SK-N-SH (cell line): Measurements from ENCODE around the gene NLGN1. TPM values are rescaled to one million over a fixed set of nuclear protein-coding genes. Genes with fewer than 3 reads are reported as not detected.

Experiments
- CTCF ChIA-PET: fragments of 300-600, 350-600 bp; formaldehyde crosslinking; extraction: SDS; loops from one replicate; lab custom pipeline; 2021; lab: Yijun Ruan, JAX
- POLR2A ChIA-PET: fragments of 350-600 bp; sonication (Branson Sonifier 250); formaldehyde crosslinking; extraction: SDS; loops from one replicate; lab custom pipeline; 2020; ENCODE audit warnings: antibody characterized with exemption, inconsistent platforms; lab: Yijun Ruan, JAX
- DNase-seq: peaks from one replicate; pipeline ENCODE4 v3.0.0; 2012
- H2AFZ ChIP-seq: fragments of 200-600 bp; sonication (generic); 2 replicates; pipeline ENCODE4 v1.8.1; 2016; ENCODE audit warnings: antibody characterized with exemption, mild to moderate bottlenecking, low read depth
- H3F3A ChIP-seq: fragments of 200-600 bp; sonication (generic); replicated peaks from 2 replicates; pipeline ENCODE3; 2016; ENCODE audit warnings: antibody characterized with exemption, mild to moderate bottlenecking; ENCODE audit not compliant: insufficient read depth
- H3K27ac ChIP-seq, 2 experiments: fragments of 200-500 bp in 1 of 2; fragments of 200-600 bp in 1 of 2; sonication (Bioruptor generic) in 1 of 2; sonication (generic), shearing (Covaris generic) in 1 of 2; 2 replicates each; pipeline versions ENCODE4 v1.5.1 to v1.6.1; 2014 to 2016; ENCODE audit warnings: low read depth in 2 of 2, inconsistent platforms in 1 of 2, low read length in 1 of 2, mild to moderate bottlenecking in 1 of 2, mixed read lengths in 1 of 2
- H3K27me3 ChIP-seq: fragments of 200-600 bp; sonication (generic), shearing (Covaris generic); 2 replicates; pipeline ENCODE4 v1.6.1; 2016; ENCODE audit warnings: mixed run types; ENCODE audit not compliant: insufficient read depth
- H3K36me3 ChIP-seq, 2 experiments: fragments of 200-500 bp in 1 of 2; fragments of 200-600 bp in 1 of 2; sonication (Bioruptor generic) in 1 of 2; sonication (generic) in 1 of 2; replicated peaks in 1 of 2; 2 replicates each; pipeline versions ENCODE3 to v1.5.1; 2014 to 2016; ENCODE audit warnings: low read length in 1 of 2, mild to moderate bottlenecking in 1 of 2; ENCODE audit not compliant: insufficient read depth in 2 of 2, control insufficient read depth in 1 of 2
- H3K4me1 ChIP-seq, 2 experiments: fragments of 200-500 bp in 1 of 2; fragments of 200-600 bp in 1 of 2; sonication (Bioruptor generic) in 1 of 2; sonication (generic), shearing (Covaris generic) in 1 of 2; 2 replicates each; pipeline versions ENCODE4 v1.5.1 to v1.6.1; 2014 to 2016; ENCODE audit warnings: low read depth in 1 of 2, low read length in 1 of 2, mixed run types in 1 of 2; ENCODE audit not compliant: insufficient read depth in 2 of 2, control insufficient read depth in 1 of 2
- H3K4me2 ChIP-seq: fragments of 200-600 bp; sonication (generic), shearing (Covaris generic); 2 replicates; pipeline ENCODE4 v1.6.1; 2017; ENCODE audit warnings: mixed run types
- H3K4me3 ChIP-seq, 2 experiments: fragments of 200-500 bp in 1 of 2; fragments of 200-600 bp in 1 of 2; sonication (Bioruptor generic) in 1 of 2; sonication (generic), shearing (Covaris generic) in 1 of 2; 2 replicates each; pipeline versions ENCODE4 v1.5.1 to v1.8.1; 2014 to 2016; ENCODE audit warnings: low read depth in 2 of 2, inconsistent platforms in 1 of 2, low read length in 1 of 2, mild to moderate bottlenecking in 1 of 2, mixed read lengths in 1 of 2, moderate library complexity in 1 of 2
- H3K79me2 ChIP-seq: fragments of 200-600 bp; sonication (generic); 2 replicates; pipeline ENCODE4 v1.8.1; 2017; ENCODE audit warnings: mild to moderate bottlenecking; ENCODE audit not compliant: insufficient read depth
- H3K9ac ChIP-seq: fragments of 200-600 bp; sonication (generic); 2 replicates; pipeline ENCODE4 v1.6.1; 2017; ENCODE audit warnings: mixed run types
- H3K9me2 ChIP-seq: fragments of 200-600 bp; sonication (generic); 2 replicates; pipeline ENCODE4 v1.6.1; 2017; ENCODE audit warnings: mixed run types
- H3K9me3 ChIP-seq: fragments of 200-600 bp; sonication (generic); 2 replicates; pipeline ENCODE4 v1.6.1; 2017; ENCODE audit warnings: mixed run types, mild to moderate bottlenecking, moderate library complexity
- H4K20me1 ChIP-seq: fragments of 200-600 bp; sonication (generic); 2 replicates; pipeline ENCODE4 v1.6.1; 2017; ENCODE audit warnings: mild to moderate bottlenecking, mixed run types; ENCODE audit not compliant: insufficient read depth
- CHD2 ChIP-seq: fragments of 150-350 bp; IDR thresholded peaks from 2 replicates; pipeline ENCODE4 v1.6.1; 2018; ENCODE audit warnings: low read length; ENCODE audit not compliant: partially characterized antibody
- CTCF ChIP-seq: fragments of 200-600 bp; sonication (generic); IDR thresholded peaks from 2 replicates; pipeline ENCODE4 v1.6.1; 2017; ENCODE audit warnings: antibody characterized with exemption, mild to moderate bottlenecking, moderate library complexity
- ELF1 ChIP-seq: IDR thresholded peaks from 2 replicates; pipeline ENCODE4 v1.4.0; 2012
- FOXM1 ChIP-seq: IDR thresholded peaks from 2 replicates; pipeline ENCODE4 v1.4.0; 2012; ENCODE audit warnings: low read depth, mild to moderate bottlenecking
- IRF3 ChIP-seq: fragments of 150-350 bp; IDR thresholded peaks from 2 replicates; pipeline ENCODE4 v1.6.1; 2016; ENCODE audit warnings: mild to moderate bottlenecking, low read depth, low read length
- MEF2A ChIP-seq: IDR thresholded peaks from 2 replicates; pipeline ENCODE4 v1.4.0; 2012; ENCODE audit warnings: low read depth, borderline replicate concordance
- NRF1 ChIP-seq: IDR thresholded peaks from 2 replicates; pipeline ENCODE4 v1.6.1; 2012; ENCODE audit warnings: low read depth, mild to moderate bottlenecking, low read length
- PBX3 ChIP-seq: IDR thresholded peaks from 2 replicates; pipeline ENCODE4; 2012
- REST ChIP-seq: IDR thresholded peaks from 2 replicates; pipeline ENCODE4 v1.6.1; 2012; ENCODE audit warnings: mild to moderate bottlenecking, low read depth, low read length, moderate library complexity
- TCF12 ChIP-seq: IDR thresholded peaks from 2 replicates; pipeline ENCODE4 v1.4.0; 2012
- WGBS: methylation state at CpG from one replicate; pipeline ENCODE4 v1.1.6; 2017; ENCODE audit warnings: low lambda C conversion rate; 5-methylcytosine and 5-hydroxymethylcytosine counted together
- polyA plus RNA-seq, 3 experiments: library from polyadenylated mRNA; depleted of rRNA; stranded (reverse); fragments of >200 nt; gene quantifications; 2 replicates each; pipeline ENCODE4 v1.2.3, GENCODE V29; 2012
- TF ChIP-seq, protein P1 (sequence below): fragments of 150-350 bp; IDR thresholded peaks from 2 replicates; pipeline ENCODE4 v1.6.1; 2017; ENCODE audit warnings: antibody characterized with exemption, low read length, low read depth, borderline replicate concordance
- TF ChIP-seq, protein P2 (sequence below): IDR thresholded peaks from 2 replicates; pipeline ENCODE4 v1.4.0; 2012; ENCODE audit warnings: low read depth

Gene NLGN1
- polyA plus RNA-seq, 1 of the 3 experiments (the other 2 are of a cell fraction) = 1.5 TPM

GRCh38 chr3:173789530-173790162, 392.1 kb downstream of the NLGN1 start (continued):
- no peak for TF ChIP-seq REST

DNA sequence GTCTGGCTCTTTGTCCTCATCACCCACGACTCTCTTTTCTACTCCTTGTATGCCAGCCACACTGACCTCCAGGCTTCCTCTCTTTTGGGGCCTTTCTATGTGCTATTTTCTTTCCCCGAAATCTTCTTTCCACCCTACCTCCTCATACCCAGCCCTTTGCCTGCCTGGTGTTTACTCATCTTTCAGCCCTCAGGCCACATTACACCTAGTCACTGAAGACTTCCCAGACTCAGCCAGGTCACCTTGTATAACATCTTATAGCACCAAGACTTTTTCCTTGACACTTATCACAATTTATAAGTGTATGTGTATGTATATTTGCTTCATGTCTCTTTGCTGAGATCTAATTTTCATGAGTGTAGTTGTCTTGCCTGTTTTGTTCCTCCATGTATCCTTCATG, 396.4 kb downstream of the NLGN1 start:
- H4K20me1 ChIP-seq = no peaks in the 10 kb centered on the region

DNA sequence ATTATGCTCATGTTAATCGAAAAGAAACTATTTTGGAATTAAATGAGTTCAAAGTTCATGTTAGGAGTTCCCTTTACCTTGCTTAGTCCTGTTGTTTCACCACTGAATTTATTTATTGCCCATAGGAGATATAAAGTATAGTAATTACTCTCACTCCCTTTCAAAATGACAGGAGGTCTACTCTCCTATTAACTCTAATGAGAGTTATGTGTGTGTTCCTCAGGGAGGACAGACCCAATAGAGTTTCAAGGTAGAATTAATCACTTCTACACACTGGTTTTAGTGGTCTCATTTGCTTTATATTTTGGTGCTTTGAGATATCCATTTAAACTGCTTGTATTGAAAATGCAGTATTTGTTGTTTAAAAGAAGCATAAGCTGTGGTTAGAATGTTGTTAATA, 398.9 kb downstream of the NLGN1 start:
- no peak overlapping the region for H2AFZ ChIP-seq
- no peak for DNase-seq

More for the DNA sequence above, 396.4 kb downstream of the NLGN1 start:
- CTCF ChIA-PET = no interaction called here
- Histone ChIP-seq H2AFZ (no peak overlapping the region), H3K9me2 (no peaks in the 10 kb centered on the region), H3K36me3 (no peaks in the 10 kb centered on the region), H3K4me2 (no peak overlapping the region), H3K79me2 (no peaks in the 10 kb centered on the region), H3K27me3 (no peaks in the 10 kb centered on the region), H3K4me3 (no peak overlapping the region), H3K27ac (no peak overlapping the region), H3K4me1 (no peaks in the 10 kb centered on the region; a peak in 1 of 4 replicates), H3K9me3 (no peaks in the 10 kb centered on the region), H3K9ac (no peak overlapping the region), H3F3A (no peaks in the 10 kb centered on the region)
- 75% methylated on average over 2 of the region's 2 CpGs for WGBS
- DNase-seq = no peak
- POLR2A ChIA-PET = no interaction called here
- TF ChIP-seq PBX3 (no peak), NRF1 (no peak)

More for the DNA sequence above, 398.9 kb downstream of the NLGN1 start:
- Histone ChIP-seq H3K4me1 (peaks cover 0 to 5% of the 10 kb centered on the region in 2 experiments; a peak in 2 of 4 replicates), H3K27me3 (no peaks in the 10 kb centered on the region), H3K79me2 (no peaks in the 10 kb centered on the region), H3K4me2 (no peak overlapping the region), H3K27ac (no peak overlapping the region), H3K9ac (no peak overlapping the region), H3K4me3 (no peak overlapping the region), H3F3A (no peaks in the 10 kb centered on the region), H4K20me1 (no peaks in the 10 kb centered on the region), H3K36me3 (peaks cover 0 to 4% of the 10 kb centered on the region in 2 experiments), H3K9me2 (no peaks in the 10 kb centered on the region), H3K9me3 (no peaks in the 10 kb centered on the region)
- WGBS = 75% methylated on average over 1 of the region's 1 CpG
- ChIA-PET CTCF (no interaction called here), POLR2A (no interaction called here)
- TF ChIP-seq PBX3 (no peak), CHD2 (no peak), FOXM1 (no peak), ELF1 (no peak), MEF2A (no peak), NRF1 (no peak), IRF3 (no peak), TCF12 (no peak), CTCF (no peak)
- TF ChIP-seq, protein P1, sequence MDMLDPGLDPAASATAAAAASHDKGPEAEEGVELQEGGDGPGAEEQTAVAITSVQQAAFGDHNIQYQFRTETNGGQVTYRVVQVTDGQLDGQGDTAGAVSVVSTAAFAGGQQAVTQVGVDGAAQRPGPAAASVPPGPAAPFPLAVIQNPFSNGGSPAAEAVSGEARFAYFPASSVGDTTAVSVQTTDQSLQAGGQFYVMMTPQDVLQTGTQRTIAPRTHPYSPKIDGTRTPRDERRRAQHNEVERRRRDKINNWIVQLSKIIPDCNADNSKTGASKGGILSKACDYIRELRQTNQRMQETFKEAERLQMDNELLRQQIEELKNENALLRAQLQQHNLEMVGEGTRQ = no peak
- TF ChIP-seq, protein P2, sequence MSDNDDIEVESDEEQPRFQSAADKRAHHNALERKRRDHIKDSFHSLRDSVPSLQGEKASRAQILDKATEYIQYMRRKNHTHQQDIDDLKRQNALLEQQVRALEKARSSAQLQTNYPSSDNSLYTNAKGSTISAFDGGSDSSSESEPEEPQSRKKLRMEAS = no peak
